Panc1 (cell line): ENCODE data around the gene SCRN3. TPM values are rescaled to one million over a fixed set of nuclear protein-coding genes. Genes with fewer than 3 reads are reported as not detected.

Experiments
- ATAC-seq: fragments of 200-7000 bp; cut with Tn5 transposase; 2 replicates; pipeline ENCODE4 v1.9.1; 2020; ENCODE audit warnings: mild to moderate bottlenecking, moderate library complexity
- BruUV-seq: library from RNA; stranded (reverse); fragments of 400-500 nt; replicated peaks from 2 replicates; lab custom pipeline; 2021; lab: Mats Ljungman, UMichigan
- CTCF ChIA-PET: fragments of 300-600 bp; sonication (Branson Sonifier 250); formaldehyde crosslinking; loops from one replicate; lab custom pipeline; 2022; ENCODE audit warnings: antibody characterized with exemption; lab: Charles Lee
- POLR2A ChIA-PET: fragments of 300-600 bp; sonication (Branson Sonifier 250); formaldehyde crosslinking; loops from one replicate; lab custom pipeline; 2022; ENCODE audit warnings: antibody characterized with exemption; lab: Charles Lee
- DNase-seq: peaks from one replicate; pipeline ENCODE4 v3.0.0-alpha.2; 2010; ENCODE audit warnings: low read depth, low spot score
- H3K27ac ChIP-seq: 2 replicates; pipeline ENCODE4 v1.5.1; 2011; ENCODE audit warnings: mild to moderate bottlenecking, low read length, inconsistent platforms
- H3K27me3 ChIP-seq: fragments of 200-500 bp; sonication (Bioruptor generic); 2 replicates; pipeline ENCODE4 v1.6.0; 2014; ENCODE audit warnings: low read length, inconsistent platforms; ENCODE audit not compliant: control insufficient read depth, insufficient read depth
- H3K36me3 ChIP-seq: fragments of 200-500 bp; sonication (Bioruptor generic); 2 replicates; pipeline ENCODE4 v1.5.1; 2014; ENCODE audit warnings: inconsistent platforms, mild to moderate bottlenecking, low read length, moderate library complexity; ENCODE audit not compliant: control insufficient read depth, insufficient read depth
- H3K4me1 ChIP-seq: 2 replicates; pipeline ENCODE4 v1.5.1; 2011; ENCODE audit warnings: inconsistent platforms, mild to moderate bottlenecking, low read length, moderate library complexity; ENCODE audit not compliant: control insufficient read depth, insufficient read depth
- H3K4me3 ChIP-seq, 2 experiments: 2 replicates each; pipeline ENCODE4 v1.5.1; 2011 to 2012; ENCODE audit warnings: low read depth in 2 of 2, low read length in 2 of 2, mild to moderate bottlenecking in 2 of 2, inconsistent platforms in 1 of 2, moderate library complexity in 1 of 2
- H3K9me3 ChIP-seq: fragments of 200-500 bp; sonication (Bioruptor generic); 2 replicates; pipeline ENCODE4 v1.5.1; 2014; ENCODE audit warnings: low read depth, mild to moderate bottlenecking, inconsistent platforms, low read length, moderate library complexity; ENCODE audit not compliant: control insufficient read depth, insufficient read depth
- CTCF ChIP-seq: fragments of 450-650 bp; IDR thresholded peaks from 2 replicates; pipeline ENCODE4 v1.5.1; 2017; ENCODE audit warnings: mild to moderate bottlenecking
- POLR2AphosphoS5 ChIP-seq: IDR thresholded peaks from 2 replicates; pipeline ENCODE4 v1.6.1; 2012; ENCODE audit warnings: mild to moderate bottlenecking, low read depth, low read length, moderate library complexity
- REST ChIP-seq, 2 experiments: IDR thresholded peaks; 2 replicates each; pipeline ENCODE4 v1.6.1; 2011 to 2012; ENCODE audit warnings: low read depth in 2 of 2, control low read depth in 1 of 2, low read length in 1 of 2, mild to moderate bottlenecking in 1 of 2, moderate library complexity in 1 of 2; ENCODE audit not compliant: insufficient read depth in 1 of 2
- SIN3A ChIP-seq: IDR thresholded peaks from 2 replicates; pipeline ENCODE4 v1.6.1; 2012; ENCODE audit warnings: low read depth, mild to moderate bottlenecking, low read length, moderate library complexity, borderline replicate concordance; ENCODE audit not compliant: insufficient read depth
- TCF7L2 ChIP-seq: IDR thresholded peaks from 2 replicates; pipeline ENCODE4 v1.6.1; 2011; ENCODE audit warnings: mild to moderate bottlenecking, low read depth, low read length, inconsistent platforms
- in situ Hi-C: cut with HindIII; loops from 2 replicates; pipeline ENCODE4 v1.10.0; 2016; ENCODE audit warnings: low sequenced_read_pairs, low pct_unique_long_range_greater_than_20kb
- intact Hi-C: fragments of 100-400 bp; cut with micrococcal nuclease; formaldehyde crosslinking; loops from one replicate; pipeline ENCODE4 v1.10.0; 2022; ENCODE audit not compliant: unreplicated experiment
- total RNA-seq: library from RNA; stranded (reverse); gene quantifications from one replicate; pipeline ENCODE4 v1.2.1, GENCODE V29; 2021; ENCODE audit not compliant: unreplicated experiment

SCRN3 gene
- total RNA-seq, 1 experiment from 2014 or later, result 16.2 TPM

GRCh38 chr2:174397773-174398172 is 2.2 kb downstream of the SCRN3 start:
- Histone ChIP-seq H3K27me3 (no peaks in the 10 kb centered on the region), H3K4me3 (no peak overlapping the region), H3K4me1 (peaks cover 13% of the 10 kb centered on the region), H3K36me3 (peaks cover 8% of the 10 kb centered on the region), H3K27ac (no peak overlapping the region), H3K9me3 (no peaks in the 10 kb centered on the region)
- no TSS peak for BruUV-seq
- in situ Hi-C loops (no loop called here), intact Hi-C loops (no loop called here)
- no peak for DNase-seq
- ChIA-PET POLR2A (interaction anchor here (0.6 kb wide), 1 partner anchor 96 kb away, joined by 4 read pairs; no protein-coding TSS in a partner anchor), CTCF (no interaction called here)
- no peak for TF ChIP-seq SIN3A
- no peak for TF ChIP-seq POLR2AphosphoS5
- no peak for TF ChIP-seq CTCF
- TF ChIP-seq TCF7L2, result no peak
- TF ChIP-seq REST (IDR thresholded peaks at IDR 0.05; ENCODE audit: insufficient read depth in 1 of 2, low read depth in 2 of 2, low read length in 1 of 2), result no peak
- ATAC-seq, result no peak

DNA sequence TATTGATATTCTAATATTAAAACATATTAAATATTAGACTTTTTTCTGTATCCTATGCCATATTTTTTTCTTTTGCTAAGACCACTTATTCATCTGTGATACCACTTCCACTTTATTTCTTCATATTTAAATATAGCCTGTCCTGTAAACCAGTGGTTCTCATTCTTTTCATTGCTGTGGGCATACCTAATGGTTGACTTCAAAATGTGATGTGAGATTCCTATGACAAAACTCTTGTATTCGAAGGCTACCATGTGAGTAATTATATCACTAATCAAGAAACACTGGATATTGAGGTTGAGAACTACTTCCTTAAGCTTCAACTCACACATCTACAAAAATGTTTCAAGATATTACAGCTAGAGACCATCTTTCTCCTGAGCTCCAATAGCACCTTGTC is 3.6 kb downstream of the SCRN3 start:
- POLR2A ChIA-PET, result no interaction called here

More for the DNA sequence above, 3.6 kb downstream of the SCRN3 start:
- Histone ChIP-seq H3K27me3 (no peaks in the 10 kb centered on the region), H3K4me1 (peaks cover 7% of the 10 kb centered on the region), H3K27ac (no peak overlapping the region), H3K36me3 (peaks cover 8% of the 10 kb centered on the region), H3K4me3 (no peak overlapping the region), H3K9me3 (no peaks in the 10 kb centered on the region)
- CTCF ChIA-PET, result no interaction called here
- DNase-seq (no peak), ATAC-seq (no peak)
- in situ Hi-C loops, result no loop called here
- TF ChIP-seq POLR2AphosphoS5 (no peak), SIN3A (no peak), REST (IDR thresholded peaks at IDR 0.05; ENCODE audit: insufficient read depth in 1 of 2, low read depth in 2 of 2, low read length in 1 of 2) (no peak), TCF7L2 (no peak), CTCF (no peak)
- intact Hi-C loops, result no loop called here
- no TSS peak for BruUV-seq
